ENCODE measurements around the gene FOXC2.

GRCh38 chr16:86570558-86571529 is 4.2 kb downstream of the FOXC2 start:
- TF ChIP-seq CTCF (IDR thresholded peaks at IDR 0.05) (no peak), EZH2 (IDR thresholded peaks at IDR 0.05; ENCODE audit: borderline replicate concordance, insufficient read depth, low read depth, low read length, poor library complexity, severe bottlenecking) (no peak)
